Ectodermal cell (in vitro differentiated cells): ENCODE measurements around the gene CNKSR3.

ENCODE experiments used
- H3K27ac ChIP-seq: 2 replicates; pipeline ENCODE4 v1.7.0; 2013; ENCODE audit warnings: mild to moderate bottlenecking, low read depth, low read length; ENCODE audit not compliant: insufficient read depth, poor library complexity, severe bottlenecking
- H3K27me3 ChIP-seq: 2 replicates; pipeline ENCODE4 v1.7.0; 2013; ENCODE audit warnings: mild to moderate bottlenecking, low read length; ENCODE audit not compliant: insufficient read depth, control insufficient read depth, poor library complexity, severe bottlenecking
- H3K36me3 ChIP-seq: one replicate; pipeline ENCODE4 v1.7.0; 2013; ENCODE audit warnings: low read length; ENCODE audit not compliant: control insufficient read depth, insufficient read depth
- H3K4me1 ChIP-seq: one replicate; pipeline ENCODE4 v1.7.0; 2013; ENCODE audit warnings: low read length; ENCODE audit not compliant: control insufficient read depth, insufficient read depth
- H3K4me3 ChIP-seq: 2 replicates; pipeline ENCODE4 v1.7.0; 2013; ENCODE audit warnings: low read depth, low read length, control low read depth; ENCODE audit not compliant: insufficient read depth
- H3K9me3 ChIP-seq: 2 replicates; pipeline ENCODE4 v1.7.0; 2013; ENCODE audit warnings: mild to moderate bottlenecking, low read length, moderate library complexity; ENCODE audit not compliant: control insufficient read depth
- WGBS, 2 experiments: methylation state at CpG; one replicate each; pipeline ENCODE4 v1.1.7; 2013; ENCODE audit warnings: missing lambda C conversion rate in 2 of 2; 5-methylcytosine and 5-hydroxymethylcytosine counted together

The CNKSR3 gene

DNA sequence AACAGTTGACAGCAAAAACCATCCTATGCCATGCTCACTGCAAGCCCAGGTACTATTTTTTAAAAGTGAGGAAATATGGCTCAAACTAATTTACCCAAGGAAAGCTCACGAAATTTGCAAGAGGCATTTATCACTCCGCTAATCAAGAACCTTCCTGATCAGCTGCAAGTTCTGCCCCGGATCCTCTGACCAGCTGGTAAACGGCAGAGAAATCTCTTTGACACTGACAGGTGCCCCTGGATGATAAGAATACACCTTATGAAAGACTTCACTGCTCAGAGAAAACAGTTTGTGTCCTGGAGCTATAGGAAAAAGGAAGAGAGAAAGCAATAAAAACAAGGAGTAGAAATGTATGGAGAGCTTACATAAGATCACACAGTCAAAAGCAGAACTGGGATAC lies 6.4 kb downstream of the CNKSR3 start:
- Histone ChIP-seq H3K36me3 (peaks cover 8% of the 10 kb centered on the region), H3K4me3 (no peak overlapping the region), H3K9me3 (no peaks in the 10 kb centered on the region), H3K4me1 (peaks cover 7% of the 10 kb centered on the region), H3K27ac (no peak overlapping the region), H3K27me3 (no peaks in the 10 kb centered on the region)
- WGBS, 2 experiments = 82 to 90% methylated on average over 4 of the region's 4 CpGs

DNA sequence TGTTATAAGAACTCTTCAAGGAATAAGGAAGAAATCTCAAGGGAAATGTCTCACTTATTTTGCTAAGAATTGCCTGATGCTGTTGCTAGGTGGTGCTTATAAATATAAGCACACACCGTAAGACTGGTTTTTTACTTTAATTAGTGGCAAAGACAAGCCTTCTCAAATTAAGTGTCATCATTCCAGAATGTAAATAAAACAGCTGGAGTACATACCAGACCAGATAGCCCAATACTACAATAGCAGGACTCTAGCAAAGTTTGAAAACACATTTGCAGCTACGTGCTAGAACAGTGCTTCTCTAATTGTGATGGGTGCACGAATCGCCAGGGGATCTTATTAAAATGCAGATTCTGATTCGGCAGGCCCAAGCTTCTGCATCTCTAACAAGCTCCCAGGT lies 6.8 kb downstream of the CNKSR3 start:
- H3K27ac ChIP-seq = no peak overlapping the region
- no peaks in the 10 kb centered on the region for H3K9me3 ChIP-seq
- no peak overlapping the region for H3K4me3 ChIP-seq
- H3K4me1 ChIP-seq = peaks cover 7% of the 10 kb centered on the region
- 40 to 49% methylated on average over 5 of the region's 5 CpGs for WGBS, 2 experiments
- no peaks in the 10 kb centered on the region for H3K27me3 ChIP-seq
- peaks cover 8% of the 10 kb centered on the region for H3K36me3 ChIP-seq

DNA sequence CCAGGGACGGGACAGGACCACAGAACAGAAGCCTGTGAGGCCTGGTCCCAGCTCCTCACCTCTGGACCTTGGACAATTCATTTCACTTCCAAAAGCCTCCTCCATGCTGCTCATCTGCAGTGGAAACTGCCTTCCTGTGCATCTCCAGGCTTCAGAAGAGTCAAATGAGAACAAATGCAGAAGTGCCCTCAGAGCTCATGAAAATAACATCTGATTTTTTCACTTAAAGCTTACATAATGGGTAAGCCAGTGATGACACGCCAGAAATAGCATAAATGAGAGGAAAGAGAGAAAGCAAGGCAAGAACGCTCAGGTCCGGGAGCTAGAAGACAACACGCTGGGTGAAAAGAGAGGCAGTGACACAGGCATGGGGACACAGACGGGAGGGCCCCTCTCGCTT lies 7.9 kb downstream of the CNKSR3 start:
- Histone ChIP-seq H3K27me3 (no peaks in the 10 kb centered on the region), H3K36me3 (peaks cover 8% of the 10 kb centered on the region), H3K9me3 (no peaks in the 10 kb centered on the region), H3K27ac (no peak overlapping the region), H3K4me1 (no peaks in the 10 kb centered on the region), H3K4me3 (no peak overlapping the region)
- WGBS, 2 experiments = 96 to 97% methylated on average over 7 of the region's 7 CpGs

DNA sequence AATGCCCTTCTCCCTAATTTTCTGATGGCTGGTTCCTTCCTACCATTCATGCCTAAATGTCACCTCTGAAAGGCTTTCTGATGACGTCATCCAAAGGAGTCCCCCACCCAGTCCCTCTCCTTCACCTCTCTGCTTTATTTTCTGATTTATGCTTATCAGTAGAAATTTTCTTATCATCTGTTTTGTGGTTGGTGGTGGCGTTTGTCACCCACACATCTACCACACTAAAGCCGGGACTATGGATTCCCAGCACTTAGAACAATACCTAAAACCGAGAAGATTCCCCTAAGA lies 9.0 kb downstream of the CNKSR3 start:
- no peak overlapping the region for H3K27ac ChIP-seq
- no peaks in the 10 kb centered on the region for H3K9me3 ChIP-seq
- no peaks in the 10 kb centered on the region for H3K27me3 ChIP-seq
- 88 to 97% methylated on average over 4 of the region's 4 CpGs for WGBS, 2 experiments
- no peaks in the 10 kb centered on the region for H3K4me1 ChIP-seq
- H3K4me3 ChIP-seq = no peak overlapping the region
- H3K36me3 ChIP-seq = peaks cover 5% of the 10 kb centered on the region

DNA sequence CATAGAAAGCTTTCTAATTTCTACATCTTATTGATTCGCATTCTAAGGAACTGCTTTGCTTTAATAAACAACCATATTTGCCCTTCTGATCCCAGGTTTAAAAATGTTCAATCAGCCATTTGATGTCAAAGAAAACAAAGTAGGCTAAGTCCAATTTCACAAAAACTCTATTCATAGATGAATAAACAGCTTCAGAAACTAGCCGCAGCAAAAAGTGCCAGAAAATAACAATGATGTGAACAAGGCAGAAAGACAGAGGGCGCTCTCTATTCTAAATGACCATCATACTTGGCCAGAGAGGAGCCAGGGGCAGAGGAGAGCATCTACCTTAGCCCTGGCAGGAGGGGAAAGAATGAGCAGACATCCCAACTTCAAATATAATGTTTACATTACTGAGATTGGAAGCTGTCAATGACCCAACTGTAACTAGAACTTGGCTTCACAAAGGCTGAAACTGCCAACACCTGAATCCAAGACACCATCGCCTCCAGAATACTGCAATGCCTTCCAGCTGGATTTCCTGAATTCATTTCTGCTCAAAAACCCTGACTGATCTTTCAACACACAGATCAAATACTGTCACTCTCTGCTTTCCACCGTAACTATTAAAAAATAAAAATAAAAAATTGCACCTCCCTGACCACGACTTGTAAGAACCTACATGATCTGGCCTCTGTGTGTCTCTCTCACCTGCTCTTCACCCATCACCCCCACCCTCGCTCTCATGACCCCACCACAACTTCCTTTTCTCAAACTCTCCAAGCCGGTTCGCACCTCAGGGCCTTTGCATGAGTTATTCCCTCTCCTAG lies 9.5 kb downstream of the CNKSR3 start:
- WGBS, 2 experiments = 80 to 83% methylated on average over 9 of the region's 9 CpGs

DNA sequence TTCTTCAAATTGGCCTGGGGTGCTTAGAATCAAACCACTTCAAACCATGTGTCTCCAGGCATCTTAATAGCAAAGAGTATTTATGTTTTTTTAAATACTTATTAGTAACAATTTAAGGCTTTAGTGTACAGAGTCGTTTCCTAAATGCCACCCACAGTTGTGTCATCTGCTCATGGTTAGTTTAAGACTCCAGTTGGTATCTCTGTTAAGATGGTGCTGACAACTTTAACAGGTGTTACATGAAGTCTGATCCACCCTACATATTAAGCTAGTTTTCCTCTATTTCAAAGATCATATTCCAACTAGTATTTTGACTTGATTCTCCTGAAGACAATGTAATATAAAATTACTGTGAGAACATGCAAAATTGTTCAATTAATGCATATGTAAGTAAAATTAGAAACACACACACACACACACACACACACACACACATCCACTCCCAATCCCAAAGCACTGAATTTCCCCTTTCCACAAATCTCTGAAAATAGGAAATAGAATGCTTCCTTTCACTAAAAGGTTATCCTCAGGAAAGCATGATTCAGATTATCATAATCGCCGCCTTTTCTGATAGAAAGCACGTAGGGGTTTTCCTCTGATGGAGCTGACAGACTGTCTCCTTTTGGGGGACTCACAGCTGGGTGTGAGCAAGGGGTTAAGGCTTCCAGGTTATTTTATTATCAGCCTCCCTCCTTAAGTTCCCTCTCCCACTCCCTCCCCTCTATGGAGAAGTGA lies 10.5 kb downstream of the CNKSR3 start:
- WGBS, 2 experiments = 80 to 82% methylated on average over 4 of the region's 4 CpGs
- Histone ChIP-seq H3K9me3 (no peaks in the 10 kb centered on the region), H3K4me3 (no peak overlapping the region), H3K36me3 (no peaks in the 10 kb centered on the region), H3K4me1 (no peaks in the 10 kb centered on the region), H3K27ac (no peak overlapping the region), H3K27me3 (no peaks in the 10 kb centered on the region)

More for the DNA sequence above, 9.5 kb downstream of the CNKSR3 start:
- Histone ChIP-seq H3K4me1 (no peaks in the 10 kb centered on the region), H3K4me3 (no peak overlapping the region), H3K36me3 (no peaks in the 10 kb centered on the region), H3K9me3 (no peaks in the 10 kb centered on the region), H3K27me3 (no peaks in the 10 kb centered on the region), H3K27ac (no peak overlapping the region)

DNA sequence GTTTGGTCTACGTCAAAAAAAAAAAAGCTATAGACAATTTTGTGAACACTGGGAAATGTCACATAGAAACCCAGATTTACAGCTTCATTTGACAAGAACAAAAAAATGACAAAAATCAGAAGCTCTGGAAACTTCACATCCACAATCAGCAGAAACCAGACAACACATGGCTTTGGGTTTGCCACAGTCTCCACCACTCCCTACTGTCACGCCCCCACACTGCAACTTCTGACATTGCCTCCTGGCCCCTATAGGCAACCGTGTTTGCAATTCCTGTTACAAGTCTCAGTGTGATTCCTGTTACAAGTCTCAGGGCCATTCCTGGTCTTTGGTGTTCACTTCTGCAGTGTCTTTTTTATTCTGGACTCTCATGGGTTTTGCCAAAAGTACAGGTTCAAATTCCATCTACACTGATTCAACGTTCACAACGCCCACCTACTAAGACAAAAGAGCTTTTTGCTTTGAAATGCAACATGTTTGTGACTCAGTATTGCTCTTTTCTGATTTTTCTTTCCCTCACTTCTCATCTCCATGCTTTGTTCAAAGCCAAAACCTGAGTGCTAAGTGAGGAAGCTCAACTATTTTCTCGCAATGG lies 12.0 kb downstream of the CNKSR3 start:
- H3K27me3 ChIP-seq = no peaks in the 10 kb centered on the region
- no peaks in the 10 kb centered on the region for H3K9me3 ChIP-seq
- H3K27ac ChIP-seq = no peak overlapping the region
- H3K36me3 ChIP-seq = no peaks in the 10 kb centered on the region
- no peaks in the 10 kb centered on the region for H3K4me1 ChIP-seq
- no peak overlapping the region for H3K4me3 ChIP-seq
- 81 to 82% methylated on average over 6 of the region's 6 CpGs for whole genome bisulfite sequencing, 2 experiments

DNA sequence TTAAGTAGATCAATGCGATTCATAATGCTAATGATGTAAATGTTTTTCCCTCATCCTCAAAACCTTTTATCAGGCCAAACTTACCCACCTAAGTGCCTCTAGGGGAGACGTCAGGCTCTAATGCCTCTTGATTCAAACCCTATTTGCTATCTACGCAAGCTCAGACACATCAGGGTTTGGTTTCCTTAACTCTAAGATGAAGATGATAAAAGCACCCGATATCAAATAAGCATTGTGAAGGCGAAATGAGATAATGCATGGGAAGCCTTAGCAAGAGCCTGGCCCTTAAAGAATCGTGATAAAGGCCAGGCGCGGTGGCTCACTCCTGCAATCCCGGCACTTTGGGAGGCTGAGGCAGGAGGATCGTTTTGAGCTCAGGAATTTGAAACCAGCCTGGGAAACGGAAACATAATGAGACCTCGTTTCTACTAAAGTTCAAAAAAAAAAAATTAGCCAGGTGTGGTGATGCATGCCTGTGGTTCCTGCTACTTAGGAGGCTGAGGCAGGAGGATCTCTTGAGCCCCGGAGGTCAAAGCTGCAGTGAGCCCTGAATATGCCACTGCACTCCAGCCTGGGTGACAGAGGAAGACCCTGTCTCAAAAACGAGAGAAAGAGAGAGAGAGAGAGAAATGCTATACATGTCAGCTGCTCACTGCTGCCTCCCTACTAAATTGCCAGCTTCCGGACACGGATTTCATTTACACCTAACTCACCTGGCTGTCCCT lies 13.5 kb downstream of the CNKSR3 start:
- no peaks in the 10 kb centered on the region for H3K36me3 ChIP-seq
- H3K4me3 ChIP-seq = no peak overlapping the region
- H3K4me1 ChIP-seq = no peaks in the 10 kb centered on the region
- H3K27me3 ChIP-seq = no peaks in the 10 kb centered on the region
- 93% methylated on average over 15 of the region's 16 CpGs for WGBS, 2 experiments
- H3K9me3 ChIP-seq = no peaks in the 10 kb centered on the region
- H3K27ac ChIP-seq = no peak overlapping the region

DNA sequence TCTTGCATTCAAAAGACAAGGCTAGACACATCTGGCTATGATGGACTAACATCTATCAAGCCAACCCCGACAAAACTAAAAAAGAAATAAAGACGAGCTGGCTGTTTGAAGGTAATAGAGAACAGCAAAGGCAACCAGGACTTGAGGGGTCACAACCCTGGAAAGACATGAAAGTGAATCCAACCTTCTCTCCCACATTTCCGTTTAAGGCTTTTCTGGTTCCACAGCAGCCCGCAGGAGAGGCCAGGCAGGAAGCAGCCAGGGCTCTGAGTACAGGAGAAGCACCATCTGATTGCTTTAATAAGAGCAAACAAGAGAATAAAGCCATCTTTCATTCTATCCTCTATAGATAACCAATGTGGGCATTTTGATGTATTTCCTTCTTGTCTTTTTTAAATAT lies 14.3 kb downstream of the CNKSR3 start:
- 81% methylated on average over 4 of the region's 4 CpGs for WGBS, 2 experiments
- Histone ChIP-seq H3K36me3 (no peaks in the 10 kb centered on the region), H3K27ac (no peak overlapping the region), H3K4me3 (no peak overlapping the region), H3K27me3 (no peaks in the 10 kb centered on the region), H3K9me3 (no peaks in the 10 kb centered on the region), H3K4me1 (no peaks in the 10 kb centered on the region)
